Fibroblast of pulmonary artery (primary cell): ENCODE results near the gene LGALS9.
A peak's percentile ranks its signal among the peaks of the same experiment; 100 is the strongest.

ENCODE experiments used
- DNase-seq: peaks from one replicate; pipeline ENCODE4 v3.0.0-alpha.2; 2010; ENCODE audit warnings: low read depth
- H3K4me3 ChIP-seq: replicated peaks from 2 replicates; pipeline ENCODE4 v1.5.1; 2011; ENCODE audit warnings: low read depth, mild to moderate bottlenecking, control low read depth, low read length, moderate library complexity
- CTCF ChIP-seq: IDR thresholded peaks from 2 replicates; pipeline ENCODE4 v1.5.1; 2011; ENCODE audit warnings: mild to moderate bottlenecking, control low read depth, low read length, inconsistent platforms; ENCODE audit errors: missing control alignments

The LGALS9 gene

GRCh38 chr17:27630607-27631410, at the start of gene LGALS9:
Gene LGALS9, plus strand, starts transcription at chr17:27631188. Its CDS starts 78 bp downstream, at chr17:27631266.
- TF ChIP-seq CTCF = no peak
- no peak within 1 kb of the TSS for H3K4me3 ChIP-seq
- DNase-seq = peak; percentile 20

- no peak overlapping the region for H3K4me3 ChIP-seq
- no peak for DNase-seq
- TF ChIP-seq CTCF = no peak
Measured at GRCh38 chr17:27582696-27583095, 48.3 kb upstream of the LGALS9 start.

- no peak for TF ChIP-seq CTCF
- no peak for DNase-seq
- H3K4me3 ChIP-seq = no peak overlapping the region
Measured at GRCh38 chr17:27585153-27585681, 45.8 kb upstream of the LGALS9 start.

GRCh38 chr17:27585792-27586191, 45.2 kb upstream of the LGALS9 start:
- H3K4me3 ChIP-seq = no peak overlapping the region
- no peak for DNase-seq
- TF ChIP-seq CTCF = no peak

- H3K4me3 ChIP-seq = no peak overlapping the region
- no peak for TF ChIP-seq CTCF
- DNase-seq = peak; percentile 57
Measured at GRCh38 chr17:27586203-27586721, 44.7 kb upstream of the LGALS9 start.

- no peak overlapping the region for H3K4me3 ChIP-seq
- no peak for DNase-seq
- TF ChIP-seq CTCF = no peak
Measured at GRCh38 chr17:27588354-27588753, 42.6 kb upstream of the LGALS9 start.

- TF ChIP-seq CTCF = no peak
- DNase-seq = no peak
- no peak overlapping the region for H3K4me3 ChIP-seq
Measured at GRCh38 chr17:27590864-27591263, 40.1 kb upstream of the LGALS9 start.
